Measurements from ENCODE around the gene PLEKHG7. TPM values are rescaled to one million over a fixed set of nuclear protein-coding genes. Genes with fewer than 3 reads are reported as not detected.

PLEKHG7 gene
- total and polyA plus RNA-seq, 4 donors = 0.81 to 6.1 (median 3.1) TPM

DNA sequence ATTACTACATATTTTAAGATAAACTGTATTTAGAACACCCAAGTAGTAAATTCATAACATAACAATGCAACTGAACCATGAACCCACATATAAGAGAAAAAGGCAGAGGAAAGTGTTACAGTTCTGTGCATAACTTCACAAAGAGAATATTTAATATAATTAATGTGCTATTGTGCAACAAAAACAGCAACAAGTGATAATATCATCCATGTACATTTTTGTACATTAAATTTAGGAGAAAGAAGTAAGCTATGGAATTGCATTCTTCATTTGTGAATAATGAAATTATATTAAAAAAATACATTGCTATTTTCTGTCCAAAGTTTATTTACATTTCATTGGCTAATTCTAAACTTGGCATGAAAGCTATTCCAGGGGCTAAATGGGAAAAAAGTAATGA, 72.6 kb downstream of the PLEKHG7 start:
- Histone ChIP-seq H3K27ac (ENCODE audit: low read depth in 1 of 2, low read length in 1 of 2) (no peak overlapping the region), H3K4me1 (ENCODE audit: control insufficient read depth in 5 of 5, insufficient read depth in 5 of 5, low read length in 5 of 5) (peaks cover 0 to 11% (median 4%) of the 10 kb centered on the region in 5 donors), H3K4me3 (no peak overlapping the region), H3K9me3 (ENCODE audit: control insufficient read depth in 4 of 4, insufficient read depth in 3 of 4, low read length in 3 of 4) (no peaks in the 10 kb centered on the region), H3K27me3 (ENCODE audit: control insufficient read depth in 3 of 3, insufficient read depth in 3 of 3, low read length in 2 of 3) (no peaks in the 10 kb centered on the region), H3K9ac (ENCODE audit: insufficient read depth in 1 of 2, low read length in 2 of 2) (no peak overlapping the region), H3K36me3 (ENCODE audit: control insufficient read depth in 4 of 4, insufficient read depth in 4 of 4, low read length in 4 of 4) (peaks cover 0 to 11% (median 6%) of the 10 kb centered on the region in 4 donors)
- DNase-seq = peak in 1 of 3 donors; percentile 17
- no peak for TF ChIP-seq CTCF (IDR thresholded peaks at IDR 0.05; ENCODE audit: control extremely low read depth, extremely low read depth)
- ATAC-seq (ENCODE audit: insufficient read depth, low FRiP score) = no peak

- Histone ChIP-seq H3K36me3 (ENCODE audit: control insufficient read depth in 4 of 4, insufficient read depth in 4 of 4, low read length in 4 of 4) (peaks cover 3 to 18% (median 6%) of the 10 kb centered on the region in 4 donors), H3K27ac (ENCODE audit: low read depth in 1 of 2, low read length in 1 of 2) (no peak overlapping the region), H3K27me3 (ENCODE audit: control insufficient read depth in 3 of 3, insufficient read depth in 3 of 3, low read length in 2 of 3) (no peaks in the 10 kb centered on the region), H3K4me1 (ENCODE audit: control insufficient read depth in 5 of 5, insufficient read depth in 5 of 5, low read length in 5 of 5) (peaks cover 0 to 11% (median 0%) of the 10 kb centered on the region in 5 donors), H3K9ac (ENCODE audit: insufficient read depth in 1 of 2, low read length in 2 of 2) (no peak overlapping the region), H3K4me3 (no peak overlapping the region), H3K9me3 (ENCODE audit: control insufficient read depth in 4 of 4, insufficient read depth in 3 of 4, low read length in 3 of 4) (no peaks in the 10 kb centered on the region)
- DNase-seq (peak in 2 of 3 donors; percentile 48 to 59), ATAC-seq (ENCODE audit: insufficient read depth, low FRiP score) (no peak)
- no peak for TF ChIP-seq CTCF (IDR thresholded peaks at IDR 0.05; ENCODE audit: control extremely low read depth, extremely low read depth)
- 63 to 78% methylated on average over 3 of the region's 3 CpGs for WGBS, 2 donors
Observed at GRCh38 chr12:92778525-92778924, 75.7 kb downstream of the PLEKHG7 start.

DNA sequence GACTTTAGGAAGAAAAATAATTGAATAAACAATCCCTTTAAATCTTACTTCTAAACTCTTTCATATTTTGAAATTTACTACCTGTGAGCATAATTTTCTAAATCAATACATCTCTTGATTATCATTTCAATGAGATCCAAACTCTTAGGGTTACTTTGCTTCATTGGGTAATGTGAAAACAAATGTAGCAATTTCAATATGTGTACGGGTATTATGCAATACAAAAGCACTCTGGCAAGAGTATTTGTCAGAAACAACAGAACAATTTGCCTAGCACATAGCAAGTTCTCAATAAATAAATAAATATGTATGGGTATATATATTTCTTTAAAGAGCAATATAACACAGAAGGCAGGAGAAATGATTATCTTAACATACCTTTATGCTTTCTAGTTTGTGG, 77.1 kb downstream of the PLEKHG7 start:
- H3K9me3 ChIP-seq (ENCODE audit: control insufficient read depth in 4 of 4, insufficient read depth in 3 of 4, low read length in 3 of 4) = no peaks in the 10 kb centered on the region
- H3K27ac ChIP-seq (ENCODE audit: low read depth in 1 of 2, low read length in 1 of 2) = no peak overlapping the region
- DNase-seq (peak in 1 of 3 donors; percentile 61), ATAC-seq (ENCODE audit: insufficient read depth, low FRiP score) (no peak)
- no peak overlapping the region for H3K9ac ChIP-seq (ENCODE audit: insufficient read depth in 1 of 2, low read length in 2 of 2)
- peaks cover 0 to 11% (median 0%) of the 10 kb centered on the region in 5 donors for H3K4me1 ChIP-seq (ENCODE audit: control insufficient read depth in 5 of 5, insufficient read depth in 5 of 5, low read length in 5 of 5)
- peaks cover 5 to 18% (median 6%) of the 10 kb centered on the region in 4 donors for H3K36me3 ChIP-seq (ENCODE audit: control insufficient read depth in 4 of 4, insufficient read depth in 4 of 4, low read length in 4 of 4)
- 26 to 55% methylated on average over 1 of the region's 1 CpG for WGBS, 2 donors
- no peak overlapping the region for H3K4me3 ChIP-seq
- no peaks in the 10 kb centered on the region for H3K27me3 ChIP-seq (ENCODE audit: control insufficient read depth in 3 of 3, insufficient read depth in 3 of 3, low read length in 2 of 3)
- no peak for TF ChIP-seq CTCF (IDR thresholded peaks at IDR 0.05; ENCODE audit: control extremely low read depth, extremely low read depth)

GRCh38 chr12:92784356-92784755, 81.6 kb downstream of the PLEKHG7 start:
- WGBS, 2 donors = 24 to 46% methylated on average over 1 of the region's 1 CpG

More at GRCh38 chr12:92784356-92784755, 81.6 kb downstream of the PLEKHG7 start:
- ATAC-seq (ENCODE audit: insufficient read depth, low FRiP score) (no peak), DNase-seq (peak in 1 of 3 donors; percentile 19)
- H3K4me3 ChIP-seq = no peak overlapping the region
- H3K9ac ChIP-seq (ENCODE audit: insufficient read depth in 1 of 2, low read length in 2 of 2) = no peak overlapping the region
- no peaks in the 10 kb centered on the region for H3K27me3 ChIP-seq (ENCODE audit: control insufficient read depth in 3 of 3, insufficient read depth in 3 of 3, low read length in 2 of 3)
- TF ChIP-seq CTCF (IDR thresholded peaks at IDR 0.05; ENCODE audit: control extremely low read depth, extremely low read depth) = no peak
- no peak overlapping the region for H3K27ac ChIP-seq (ENCODE audit: low read depth in 1 of 2, low read length in 1 of 2)
- no peaks in the 10 kb centered on the region for H3K9me3 ChIP-seq (ENCODE audit: control insufficient read depth in 4 of 4, insufficient read depth in 3 of 4, low read length in 3 of 4)
- H3K36me3 ChIP-seq (ENCODE audit: control insufficient read depth in 4 of 4, insufficient read depth in 4 of 4, low read length in 4 of 4) = peaks cover 0 to 12% (median 3%) of the 10 kb centered on the region in 4 donors
- no peaks in the 10 kb centered on the region for H3K4me1 ChIP-seq (ENCODE audit: control insufficient read depth in 5 of 5, insufficient read depth in 5 of 5, low read length in 5 of 5)

All from lung (tissue), 12 donors.